Measurements from ENCODE around the gene MRPL1.

The MRPL1 gene

GRCh38 chr4:77877771-77878565 lies 15.3 kb downstream of the MRPL1 start:
- TF ChIP-seq, protein P1, sequence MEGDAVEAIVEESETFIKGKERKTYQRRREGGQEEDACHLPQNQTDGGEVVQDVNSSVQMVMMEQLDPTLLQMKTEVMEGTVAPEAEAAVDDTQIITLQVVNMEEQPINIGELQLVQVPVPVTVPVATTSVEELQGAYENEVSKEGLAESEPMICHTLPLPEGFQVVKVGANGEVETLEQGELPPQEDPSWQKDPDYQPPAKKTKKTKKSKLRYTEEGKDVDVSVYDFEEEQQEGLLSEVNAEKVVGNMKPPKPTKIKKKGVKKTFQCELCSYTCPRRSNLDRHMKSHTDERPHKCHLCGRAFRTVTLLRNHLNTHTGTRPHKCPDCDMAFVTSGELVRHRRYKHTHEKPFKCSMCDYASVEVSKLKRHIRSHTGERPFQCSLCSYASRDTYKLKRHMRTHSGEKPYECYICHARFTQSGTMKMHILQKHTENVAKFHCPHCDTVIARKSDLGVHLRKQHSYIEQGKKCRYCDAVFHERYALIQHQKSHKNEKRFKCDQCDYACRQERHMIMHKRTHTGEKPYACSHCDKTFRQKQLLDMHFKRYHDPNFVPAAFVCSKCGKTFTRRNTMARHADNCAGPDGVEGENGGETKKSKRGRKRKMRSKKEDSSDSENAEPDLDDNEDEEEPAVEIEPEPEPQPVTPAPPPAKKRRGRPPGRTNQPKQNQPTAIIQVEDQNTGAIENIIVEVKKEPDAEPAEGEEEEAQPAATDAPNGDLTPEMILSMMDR (IDR thresholded peaks at IDR 0.05): no peak

GRCh38 chr4:77880784-77881183 lies 18.2 kb downstream of the MRPL1 start:
- TF ChIP-seq, protein P1 (IDR thresholded peaks at IDR 0.05): no peak

DNA sequence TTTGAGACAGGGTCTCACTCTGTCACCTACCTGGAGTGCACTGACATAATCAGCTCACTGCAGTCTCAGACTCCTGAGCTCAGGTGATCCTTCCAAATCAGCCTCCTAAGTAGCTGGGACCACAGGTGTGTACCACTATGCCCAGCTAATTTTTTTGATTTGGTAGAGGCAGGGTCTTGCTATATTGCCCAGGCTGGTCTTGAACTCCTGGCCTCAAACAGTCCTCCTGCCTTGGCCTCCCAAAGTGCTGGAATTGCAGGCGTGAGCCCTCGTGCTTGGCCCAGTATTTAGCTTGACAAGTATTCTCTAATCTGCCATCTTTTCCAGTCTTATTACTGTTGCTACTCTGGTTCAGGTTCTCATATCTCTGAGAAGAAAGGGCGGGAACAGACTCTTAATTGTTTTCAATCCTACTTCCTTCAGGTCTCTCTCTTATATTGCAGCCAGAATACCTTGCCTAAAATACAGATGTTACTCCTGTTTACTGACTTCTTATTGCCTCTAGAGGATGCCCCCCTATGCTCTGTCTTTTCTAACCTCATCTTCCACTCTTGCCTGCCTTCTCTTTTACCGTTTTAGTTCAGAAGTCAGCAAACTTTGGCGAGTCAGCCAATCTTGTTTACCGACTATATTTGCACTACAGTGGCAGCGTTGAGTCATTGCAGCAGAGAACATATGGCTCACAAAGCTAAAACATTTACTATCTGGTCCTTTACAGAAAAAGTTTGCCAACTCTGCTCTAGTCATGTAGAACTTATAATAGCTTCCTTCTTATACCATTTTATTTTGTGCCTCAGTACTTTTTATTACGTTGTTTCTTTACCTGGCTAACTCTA lies 19.0 kb downstream of the MRPL1 start:
- TF ChIP-seq, protein P1 (IDR thresholded peaks at IDR 0.05): no peak

DNA sequence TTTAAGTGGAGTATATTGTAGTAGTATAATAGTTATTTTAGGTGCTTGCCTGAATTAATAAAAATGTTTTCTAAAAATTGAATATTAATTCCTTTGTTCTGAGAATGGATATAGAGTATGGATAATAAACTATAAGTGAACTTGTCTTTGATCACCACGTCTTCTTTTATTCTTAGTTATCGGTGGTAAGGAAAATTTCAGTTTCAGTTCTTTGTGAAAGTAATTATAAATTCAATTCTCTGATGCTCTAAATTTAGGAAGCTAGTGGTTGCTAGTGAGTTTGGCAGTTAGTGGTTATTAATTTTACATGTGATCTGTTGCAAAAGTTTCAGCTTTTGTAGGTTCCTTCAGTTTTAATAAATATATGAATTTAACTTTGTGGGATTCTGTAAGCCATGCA lies 30.8 kb downstream of the MRPL1 start:
- TF ChIP-seq, protein P1 (IDR thresholded peaks at IDR 0.05): no peak

GRCh38 chr4:77899607-77900006 lies 37.0 kb downstream of the MRPL1 start:
- TF ChIP-seq, protein P1 (IDR thresholded peaks at IDR 0.05): no peak

GRCh38 chr4:77903186-77903585 lies 40.6 kb downstream of the MRPL1 start:
- TF ChIP-seq, protein P1 (IDR thresholded peaks at IDR 0.05): no peak

GRCh38 chr4:77905651-77906263 lies 43.1 kb downstream of the MRPL1 start:
- TF ChIP-seq, protein P1 (IDR thresholded peaks at IDR 0.05): no peak
